HG03469 (cell line): ENCODE measurements around the gene GCNT2.
"Not testable (repeated sequence)": the region's sequence is repeated elsewhere in the genome, so short reads cannot be mapped to it uniquely, and the experiment has no call there.

ENCODE experiments used
- ATAC-seq: cut with Tn5 transposase; IDR thresholded peaks from one replicate; pipeline ENCODE4 v1.9.1; 2021; ENCODE audit warnings: mild to moderate bottlenecking, moderate library complexity, moderate number of reproducible peaks; ENCODE audit not compliant: unreplicated experiment

Gene GCNT2

GRCh38 chr6:10513544-10513943 lies 7.6 kb upstream of the GCNT2 start:
- ATAC-seq: no peak

- no peak for ATAC-seq
Observed at GRCh38 chr6:10514049-10514780, 6.9 kb upstream of the GCNT2 start.

GRCh38 chr6:10516953-10517352 lies 4.2 kb upstream of the GCNT2 start:
- no peak for ATAC-seq

GRCh38 chr6:10518557-10519407 lies 2.4 kb upstream of the GCNT2 start:
- no peak for ATAC-seq

- ATAC-seq: not testable (repeated sequence)
Observed at GRCh38 chr6:10519408-10519697, 1.8 kb upstream of the GCNT2 start.

GRCh38 chr6:10520468-10520867 lies 683 bp upstream of the GCNT2 start:
- ATAC-seq: no peak

- ATAC-seq: no peak
Observed at GRCh38 chr6:10522929-10523573, 1.9 kb downstream of the GCNT2 start.

GRCh38 chr6:10526156-10526555 lies 5.0 kb downstream of the GCNT2 start:
- ATAC-seq: no peak

- ATAC-seq: peak; percentile 37
Observed at GRCh38 chr6:10528158-10528981, 7.2 kb downstream of the GCNT2 start.

- no peak for ATAC-seq
Observed at GRCh38 chr6:10529231-10529801, 8.2 kb downstream of the GCNT2 start.

- not testable (repeated sequence) for ATAC-seq
Observed at GRCh38 chr6:10529828-10530374, 8.8 kb downstream of the GCNT2 start.

- ATAC-seq: no peak
Observed at GRCh38 chr6:10531503-10531902, 10.4 kb downstream of the GCNT2 start.

GRCh38 chr6:10531942-10532341 lies 10.8 kb downstream of the GCNT2 start:
- ATAC-seq: no peak

- ATAC-seq: no peak
Observed at GRCh38 chr6:10532392-10532791, 11.2 kb downstream of the GCNT2 start.

- peak; percentile 6 for ATAC-seq
Observed at GRCh38 chr6:10534419-10534762, 13.2 kb downstream of the GCNT2 start.

GRCh38 chr6:10535193-10535592 lies 14.0 kb downstream of the GCNT2 start:
- ATAC-seq: no peak

GRCh38 chr6:10537726-10538125 lies 16.6 kb downstream of the GCNT2 start:
- ATAC-seq: no peak

GRCh38 chr6:10540073-10540746 lies 19.1 kb downstream of the GCNT2 start:
- no peak for ATAC-seq

GRCh38 chr6:10541591-10541990 lies 20.4 kb downstream of the GCNT2 start:
- ATAC-seq: no peak

- ATAC-seq: no peak
Observed at GRCh38 chr6:10542213-10542612, 21.1 kb downstream of the GCNT2 start.
